Measurements from ENCODE around the gene ELL. TPM values are rescaled to one million over a fixed set of nuclear protein-coding genes. Genes with fewer than 3 reads are reported as not detected.
A peak's percentile ranks its signal among the peaks of the same experiment; 100 is the strongest.

Gene ELL
- total and polyA plus RNA-seq, 9 of the 15 experiments (the other 6 are each of a cell fraction or from before 2014, with no cell fraction given), result 0.24 to 22.5 (median 4.1) TPM

GRCh38 chr19:18414504-18415177, 107.2 kb downstream of the ELL start:
- Histone ChIP-seq H3K4me1 (replicated peaks in 1 of 2; ENCODE audit: control insufficient read depth in 2 of 2, insufficient read depth in 2 of 2, low read length in 2 of 2) (peaks cover 41 to 70% of the 10 kb centered on the region in 2 experiments), H3K79me2 (ENCODE audit: control insufficient read depth, insufficient read depth, low read length) (peaks cover 19% of the 10 kb centered on the region), H3K9me3 (replicated peaks; ENCODE audit: control insufficient read depth, insufficient read depth, low read depth, low read length) (no peaks in the 10 kb centered on the region), H4K20me1 (replicated peaks; ENCODE audit: control insufficient read depth, insufficient read depth, low read length) (no peaks in the 10 kb centered on the region), H3K4me2 (ENCODE audit: insufficient read depth, low read length) (peak overlapping the region; percentile 88), H3K27me3 (ENCODE audit: control insufficient read depth in 2 of 2, insufficient read depth in 2 of 2, low read length in 2 of 2) (no peaks in the 10 kb centered on the region), H2AFZ (ENCODE audit: low read depth, low read length) (peak overlapping the region; percentile 91), H3K9ac (ENCODE audit: insufficient read depth in 1 of 2, low read depth in 2 of 2, low read length in 2 of 2) (peak overlapping the region; percentile 82 to 93), H3K9me1 (ENCODE audit: control insufficient read depth, insufficient read depth, low read length) (no peaks in the 10 kb centered on the region), H3K4me3 (peak overlapping the region; percentile 42), H3K36me3 (ENCODE audit: control insufficient read depth, insufficient read depth, low read length) (no peaks in the 10 kb centered on the region), H3K27ac (ENCODE audit: extremely low read depth, low read depth, low read length) (peak overlapping the region; percentile 97)
- CTCF ChIA-PET (ENCODE audit: low intra/inter-chr PET ratio), result interaction anchor here (0.8 to 0.9 kb wide), 2 partner anchors 13 to 65 kb away, joined by 3 to 4 read pairs; no protein-coding TSS in a partner anchor
- in situ Hi-C loops (cut with MboI), result loop anchor here (10.0 kb wide), 1 partner anchor 320 kb away; the partner anchor contains the start of gene MAST3
- DNase-seq (ENCODE audit: extremely low read depth in 1 of 4, low spot score in 3 of 4) (peak; percentile 42 to 91 (median 60)), ATAC-seq (peak; percentile 20), FAIRE-seq (peak; percentile 91)
- BruUV-seq (replicated peaks), result TSS peak; percentile 89
- 0% methylated on average over 11 of the region's 11 CpGs for WGBS (ENCODE audit: insufficient coverage, low coverage, missing lambda C conversion rate)
- intact Hi-C loops (cut with micrococcal nuclease), result loop anchor here (2.0 to 5.0 kb wide), 3 partner anchors 134 to 352 kb away; partner anchors contain the start of genes JUND and RAB3A
- POLR2A ChIA-PET, result interaction anchor here (0.5 to 11.1 kb wide), 11 partner anchors 14 to 295 kb away, joined by 3 to 244 read pairs (median 3); partner anchors contain the start of genes GDF15 and JUND
- TF ChIP-seq PCBP1 (IDR thresholded peaks at IDR 0.05; ENCODE audit: low read depth, low read length, poor library complexity, severe bottlenecking), result no peak
- no peak for TF ChIP-seq SAFB2 (IDR thresholded peaks at IDR 0.05; ENCODE audit: borderline replicate concordance, low read depth, low read length, severe bottlenecking)
- TF ChIP-seq JUN (IDR thresholded peaks at IDR 0.05; ENCODE audit: borderline replicate concordance, low read depth, low read length), result no peak
- no peak for TF ChIP-seq JUN (CRISPR knock-in tag; IDR thresholded peaks at IDR 0.05; ENCODE audit: borderline replicate concordance)
- no peak for TF ChIP-seq HCFC1 (IDR thresholded peaks at IDR 0.05; ENCODE audit: low read depth, low read length)
- TF ChIP-seq, protein P1, sequence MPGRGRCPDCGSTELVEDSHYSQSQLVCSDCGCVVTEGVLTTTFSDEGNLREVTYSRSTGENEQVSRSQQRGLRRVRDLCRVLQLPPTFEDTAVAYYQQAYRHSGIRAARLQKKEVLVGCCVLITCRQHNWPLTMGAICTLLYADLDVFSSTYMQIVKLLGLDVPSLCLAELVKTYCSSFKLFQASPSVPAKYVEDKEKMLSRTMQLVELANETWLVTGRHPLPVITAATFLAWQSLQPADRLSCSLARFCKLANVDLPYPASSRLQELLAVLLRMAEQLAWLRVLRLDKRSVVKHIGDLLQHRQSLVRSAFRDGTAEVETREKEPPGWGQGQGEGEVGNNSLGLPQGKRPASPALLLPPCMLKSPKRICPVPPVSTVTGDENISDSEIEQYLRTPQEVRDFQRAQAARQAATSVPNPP (IDR thresholded peaks at IDR 0.05; ENCODE audit: borderline replicate concordance, insufficient read depth, insufficient read length), result no peak
- no peak for TF ChIP-seq EHMT2 (IDR thresholded peaks at IDR 0.05)
- no peak for TF ChIP-seq DLX4 (CRISPR knock-in tag; IDR thresholded peaks at IDR 0.05)
- TF ChIP-seq MYC (IDR thresholded peaks at IDR 0.05; ENCODE audit: low read depth, low read length), result peak; percentile 39; the same call in 1 of the 2 replicates
- TF ChIP-seq MYC (CRISPR knock-in tag; IDR thresholded peaks at IDR 0.05; ENCODE audit: borderline replicate concordance, low read depth), result no peak
- TF ChIP-seq CHD1 (IDR thresholded peaks at IDR 0.05; ENCODE audit: low read length), result no peak
- no peak for TF ChIP-seq NUFIP1 (IDR thresholded peaks at IDR 0.05; ENCODE audit: partially characterized antibody)
- TF ChIP-seq RHOXF2B (CRISPR knock-in tag; conservative IDR thresholded peaks at IDR 0.05), result no peak
- no peak for TF ChIP-seq ETV1 (tag; conservative IDR thresholded peaks at IDR 0.05; ENCODE audit: low read depth)
- TF ChIP-seq CCAR2 (IDR thresholded peaks at IDR 0.05; ENCODE audit: low read depth, low read length), result no peak
- no peak for TF ChIP-seq ZNF77 (CRISPR knock-in tag; IDR thresholded peaks at IDR 0.05)
- TF ChIP-seq RBBP5 (IDR thresholded peaks at IDR 0.05; ENCODE audit: borderline replicate concordance, insufficient read depth, low read length, poor library complexity, severe bottlenecking), result peak; percentile 51
- no peak for TF ChIP-seq ZNF239 (CRISPR knock-in tag; IDR thresholded peaks at IDR 0.05)
- TF ChIP-seq ZNF253 (CRISPR knock-in tag; conservative IDR thresholded peaks at IDR 0.05), result no peak
- TF ChIP-seq PTBP1 (IDR thresholded peaks at IDR 0.05; ENCODE audit: low read depth, low read length), result 0 out of 2 replicates have a peak, but pooled peaks have one; percentile 28
- TF ChIP-seq ZNF551 (CRISPR knock-in tag; IDR thresholded peaks at IDR 0.05), result no peak
- TF ChIP-seq ZKSCAN3 (CRISPR knock-in tag; IDR thresholded peaks at IDR 0.05), result no peak
- TF ChIP-seq ZNF785 (CRISPR knock-in tag; IDR thresholded peaks at IDR 0.05), result no peak
